Amygdala (tissue), 56 donors: Measurements from ENCODE around the gene PLA2G10.
A peak's percentile ranks its signal among the peaks of the same experiment; 100 is the strongest.
"Not testable (repeated sequence)": the region's sequence is repeated elsewhere in the genome, so short reads cannot be mapped to it uniquely, and the experiment has no call there.

Experiments
- DNase-seq, 56 donors: peaks; one replicate each; lab custom pipeline; 2025; lab: John Stamatoyannopoulos, UW

Gene PLA2G10

GRCh38 chr16:14667347-14668266, 26.5 kb downstream of the PLA2G10 start:
- no peak for DNase-seq

GRCh38 chr16:14658063-14658462, 36.0 kb downstream of the PLA2G10 start:
- DNase-seq, result no peak

GRCh38 chr16:14652726-14653125, 41.4 kb downstream of the PLA2G10 start:
- no peak for DNase-seq

GRCh38 chr16:14650629-14651028, 43.5 kb downstream of the PLA2G10 start:
- DNase-seq, result no peak

GRCh38 chr16:14649816-14650215, 44.3 kb downstream of the PLA2G10 start:
- DNase-seq, result no peak

GRCh38 chr16:14641926-14642325, 52.2 kb downstream of the PLA2G10 start:
- DNase-seq, result no peak

GRCh38 chr16:14641206-14641605, 52.9 kb downstream of the PLA2G10 start:
- DNase-seq, result no peak

- DNase-seq, result no peak
These were observed 53.6 kb downstream of the PLA2G10 start for GRCh38 chr16:14640538-14640937.

- not testable (repeated sequence) for DNase-seq
These were observed 57.2 kb downstream of the PLA2G10 start for GRCh38 chr16:14636951-14637240.

GRCh38 chr16:14636179-14636950, 57.7 kb downstream of the PLA2G10 start:
- DNase-seq, result not testable (repeated sequence)

GRCh38 chr16:14635395-14636165, 58.5 kb downstream of the PLA2G10 start:
- DNase-seq, result no peak

- DNase-seq, result no peak
These were observed 59.8 kb downstream of the PLA2G10 start for GRCh38 chr16:14634389-14634725.

- peak; percentile 83 to 99 (median 96) for DNase-seq
These were observed 61.2 kb downstream of the PLA2G10 start, which contains the start of gene BFAR for GRCh38 chr16:14632693-14633569. BFAR (plus strand) TSS chr16:14632951; CDS start chr16:14644347, 11,396 bp downstream.

- DNase-seq, result peak in 1 of 56 donors; percentile 11
These were observed 63.3 kb downstream of the PLA2G10 start for GRCh38 chr16:14630620-14631330.

- DNase-seq, result peak; percentile 26 to 95 (median 86)
These were observed 64.0 kb downstream of the PLA2G10 start, which contains the start of gene PARN for GRCh38 chr16:14629919-14630619. PARN (minus strand) TSS chr16:14630260; CDS start chr16:14630125, 135 bp downstream.

- peak in 4 of 56 donors; percentile 25 to 38 (median 32) for DNase-seq
These were observed 64.5 kb downstream of the PLA2G10 start for GRCh38 chr16:14629612-14629918.

- no peak for DNase-seq
These were observed 65.1 kb downstream of the PLA2G10 start for GRCh38 chr16:14628806-14629611.

GRCh38 chr16:14627078-14627477, 67.0 kb downstream of the PLA2G10 start:
- no peak for DNase-seq
